ENCODE results near the gene GBP2. TPM values are rescaled to one million over a fixed set of nuclear protein-coding genes. Genes with fewer than 3 reads are reported as not detected.
A peak's percentile ranks its signal among the peaks of the same experiment; 100 is the strongest.
"Not testable (repeated sequence)": the region's sequence is repeated elsewhere in the genome, so short reads cannot be mapped to it uniquely, and the experiment has no call there.

GBP2 gene
- total and polyA plus RNA-seq, 4 donors = 17.2 to 89.2 (median 52.1) TPM

- not testable (repeated sequence) for H3K36me3 ChIP-seq (ENCODE audit: control insufficient read depth in 4 of 4, insufficient read depth in 4 of 4, low read length in 4 of 4); H3K27ac ChIP-seq (ENCODE audit: low read depth in 1 of 2, low read length in 1 of 2); H3K4me1 ChIP-seq (ENCODE audit: control insufficient read depth in 5 of 5, insufficient read depth in 5 of 5, low read length in 5 of 5); H3K9ac ChIP-seq (ENCODE audit: insufficient read depth in 1 of 2, low read length in 2 of 2); H3K9me3 ChIP-seq (ENCODE audit: control insufficient read depth in 4 of 4, insufficient read depth in 3 of 4, low read length in 3 of 4); ATAC-seq (ENCODE audit: insufficient read depth, low FRiP score); DNase-seq; H3K27me3 ChIP-seq (ENCODE audit: control insufficient read depth in 3 of 3, insufficient read depth in 3 of 3, low read length in 2 of 3); H3K4me3 ChIP-seq
- 82% methylated on average over 8 of the region's 8 CpGs for WGBS, 2 donors
Measured at GRCh38 chr1:89072466-89073065, 53.3 kb downstream of the GBP2 start.

- H3K27ac ChIP-seq (ENCODE audit: low read depth in 1 of 2, low read length in 1 of 2) = no peak overlapping the region
- WGBS, 2 donors = 73 to 88% methylated on average over 1 of the region's 1 CpG
- ATAC-seq (ENCODE audit: insufficient read depth, low FRiP score) = no peak
Measured at GRCh38 chr1:89070509-89070908, 55.4 kb downstream of the GBP2 start.

GRCh38 chr1:89069951-89070350 is 56.0 kb downstream of the GBP2 start:
- no peak for ATAC-seq (ENCODE audit: insufficient read depth, low FRiP score)
- no peak for TF ChIP-seq CTCF (IDR thresholded peaks at IDR 0.05; ENCODE audit: control extremely low read depth, extremely low read depth)
- Histone ChIP-seq H3K9ac (ENCODE audit: insufficient read depth in 1 of 2, low read length in 2 of 2) (no peak overlapping the region), H3K4me3 (no peak overlapping the region), H3K27me3 (ENCODE audit: control insufficient read depth in 3 of 3, insufficient read depth in 3 of 3, low read length in 2 of 3) (no peaks in the 10 kb centered on the region), H3K4me1 (ENCODE audit: control insufficient read depth in 5 of 5, insufficient read depth in 5 of 5, low read length in 5 of 5) (peaks cover 0 to 4% (median 0%) of the 10 kb centered on the region in 5 donors), H3K9me3 (ENCODE audit: control insufficient read depth in 4 of 4, insufficient read depth in 3 of 4, low read length in 3 of 4) (no peaks in the 10 kb centered on the region), H3K36me3 (ENCODE audit: control insufficient read depth in 4 of 4, insufficient read depth in 4 of 4, low read length in 4 of 4) (no peaks in the 10 kb centered on the region), H3K27ac (ENCODE audit: low read depth in 1 of 2, low read length in 1 of 2) (peak overlapping the region in 1 of 2 donors; percentile 53)
- 21 to 39% methylated on average over 2 of the region's 2 CpGs for WGBS, 2 donors
- peak in 2 of 3 donors; percentile 10 to 17 for DNase-seq

More at GRCh38 chr1:89070509-89070908, 55.4 kb downstream of the GBP2 start:
- Histone ChIP-seq H3K9ac (ENCODE audit: insufficient read depth in 1 of 2, low read length in 2 of 2) (no peak overlapping the region), H3K27me3 (ENCODE audit: control insufficient read depth in 3 of 3, insufficient read depth in 3 of 3, low read length in 2 of 3) (no peaks in the 10 kb centered on the region), H3K36me3 (ENCODE audit: control insufficient read depth in 4 of 4, insufficient read depth in 4 of 4, low read length in 4 of 4) (no peaks in the 10 kb centered on the region), H3K9me3 (ENCODE audit: control insufficient read depth in 4 of 4, insufficient read depth in 3 of 4, low read length in 3 of 4) (no peaks in the 10 kb centered on the region), H3K4me1 (ENCODE audit: control insufficient read depth in 5 of 5, insufficient read depth in 5 of 5, low read length in 5 of 5) (peaks cover 0 to 2% (median 0%) of the 10 kb centered on the region in 5 donors), H3K4me3 (no peak overlapping the region)
- TF ChIP-seq CTCF (IDR thresholded peaks at IDR 0.05; ENCODE audit: control extremely low read depth, extremely low read depth) = no peak
- DNase-seq = no peak

GRCh38 chr1:89068291-89068690 is 57.6 kb downstream of the GBP2 start:
- no peaks in the 10 kb centered on the region for H3K27me3 ChIP-seq (ENCODE audit: control insufficient read depth in 3 of 3, insufficient read depth in 3 of 3, low read length in 2 of 3)
- H3K4me3 ChIP-seq = no peak overlapping the region
- ATAC-seq (ENCODE audit: insufficient read depth, low FRiP score) (no peak), DNase-seq (no peak)
- no peak for TF ChIP-seq CTCF (IDR thresholded peaks at IDR 0.05; ENCODE audit: control extremely low read depth, extremely low read depth)
- H3K4me1 ChIP-seq (ENCODE audit: control insufficient read depth in 5 of 5, insufficient read depth in 5 of 5, low read length in 5 of 5) = peaks cover 0 to 13% (median 0%) of the 10 kb centered on the region in 5 donors
- H3K9ac ChIP-seq (ENCODE audit: insufficient read depth in 1 of 2, low read length in 2 of 2) = no peak overlapping the region
- no peaks in the 10 kb centered on the region for H3K9me3 ChIP-seq (ENCODE audit: control insufficient read depth in 4 of 4, insufficient read depth in 3 of 4, low read length in 3 of 4)
- H3K36me3 ChIP-seq (ENCODE audit: control insufficient read depth in 4 of 4, insufficient read depth in 4 of 4, low read length in 4 of 4) = no peaks in the 10 kb centered on the region
- H3K27ac ChIP-seq (ENCODE audit: low read depth in 1 of 2, low read length in 1 of 2) = no peak overlapping the region

All from lung (tissue), 12 donors.